ENCODE data around the gene EFS. TPM values are rescaled to one million over a fixed set of nuclear protein-coding genes. Genes with fewer than 3 reads are reported as not detected.

EFS gene
- total RNA-seq, 2 donors from 2014 or later, result 69.9 to 96.4 TPM

DNA sequence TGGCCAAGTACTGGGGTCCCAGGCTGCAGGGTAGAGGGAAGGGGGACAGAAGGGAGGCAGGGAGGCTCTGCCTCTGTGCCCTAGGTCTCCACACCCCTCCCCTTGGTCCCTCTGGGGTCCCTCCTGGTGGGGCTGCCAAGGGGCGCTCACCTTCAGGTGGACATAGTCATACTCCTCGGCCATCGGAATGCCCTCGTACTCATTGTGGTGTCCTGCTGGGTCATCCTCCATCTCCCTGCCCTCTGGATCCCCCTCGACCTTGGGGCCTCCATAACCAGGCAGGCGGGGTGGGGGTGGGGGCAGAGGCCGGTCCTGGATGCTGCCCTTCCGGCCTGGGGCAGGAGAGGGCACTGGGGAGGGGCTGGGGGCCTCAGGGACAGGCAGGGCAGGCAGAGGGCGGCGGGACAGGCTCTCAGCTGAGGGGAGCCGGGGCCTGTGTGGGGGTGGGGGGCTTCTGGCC, 5.8 kb downstream of the EFS start:
- H3K9me3 Mint-ChIP-seq, result no peaks in the 10 kb centered on the region
- Histone ChIP-seq H3K27me3 (ENCODE audit: control insufficient read depth, insufficient read depth, low read length, poor library complexity, severe bottlenecking) (no peaks in the 10 kb centered on the region), H3K4me1 (ENCODE audit: control insufficient read depth, insufficient read depth, low read length) (peaks cover 5% of the 10 kb centered on the region), H3K9me3 (ENCODE audit: control insufficient read depth, low read length) (no peaks in the 10 kb centered on the region), H3K36me3 (ENCODE audit: control insufficient read depth, insufficient read depth, low read length) (peaks cover 57% of the 10 kb centered on the region), H3K4me3 (ENCODE audit: low read length) (no peak overlapping the region), H3K27ac (ENCODE audit: low read depth, low read length) (peak overlapping the region; percentile 38), H3K9ac (ENCODE audit: extremely low read depth, low read length, poor library complexity, severe bottlenecking) (no peak overlapping the region)
- H3K4me3 Mint-ChIP-seq, result no peak overlapping the region
- TF ChIP-seq, protein P1, sequence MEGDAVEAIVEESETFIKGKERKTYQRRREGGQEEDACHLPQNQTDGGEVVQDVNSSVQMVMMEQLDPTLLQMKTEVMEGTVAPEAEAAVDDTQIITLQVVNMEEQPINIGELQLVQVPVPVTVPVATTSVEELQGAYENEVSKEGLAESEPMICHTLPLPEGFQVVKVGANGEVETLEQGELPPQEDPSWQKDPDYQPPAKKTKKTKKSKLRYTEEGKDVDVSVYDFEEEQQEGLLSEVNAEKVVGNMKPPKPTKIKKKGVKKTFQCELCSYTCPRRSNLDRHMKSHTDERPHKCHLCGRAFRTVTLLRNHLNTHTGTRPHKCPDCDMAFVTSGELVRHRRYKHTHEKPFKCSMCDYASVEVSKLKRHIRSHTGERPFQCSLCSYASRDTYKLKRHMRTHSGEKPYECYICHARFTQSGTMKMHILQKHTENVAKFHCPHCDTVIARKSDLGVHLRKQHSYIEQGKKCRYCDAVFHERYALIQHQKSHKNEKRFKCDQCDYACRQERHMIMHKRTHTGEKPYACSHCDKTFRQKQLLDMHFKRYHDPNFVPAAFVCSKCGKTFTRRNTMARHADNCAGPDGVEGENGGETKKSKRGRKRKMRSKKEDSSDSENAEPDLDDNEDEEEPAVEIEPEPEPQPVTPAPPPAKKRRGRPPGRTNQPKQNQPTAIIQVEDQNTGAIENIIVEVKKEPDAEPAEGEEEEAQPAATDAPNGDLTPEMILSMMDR (conservative IDR thresholded peaks at IDR 0.05), result no peak
- WGBS, 2 experiments (ENCODE audit: insufficient coverage in 1 of 2, insufficient read length in 1 of 2), result 97 to 100% methylated on average over 2 to 11 of the region's 11 CpGs
- peaks cover 10% of the 10 kb centered on the region for H3K27me3 Mint-ChIP-seq (ENCODE audit: insufficient read depth)
- peaks cover 41% of the 10 kb centered on the region for H3K36me3 Mint-ChIP-seq (ENCODE audit: low read depth)
- no peak overlapping the region for H3K27ac Mint-ChIP-seq
- DNase-seq, result no peak
- H3K4me1 Mint-ChIP-seq, result peaks cover 24% of the 10 kb centered on the region

GRCh38 chr14:23358553-23359166, 6.3 kb downstream of the EFS start:
- Mint-ChIP-seq H3K36me3 (ENCODE audit: low read depth) (peaks cover 37% of the 10 kb centered on the region), H3K9me3 (no peaks in the 10 kb centered on the region), H3K4me1 (peaks cover 21% of the 10 kb centered on the region), H3K27me3 (ENCODE audit: insufficient read depth) (peaks cover 15% of the 10 kb centered on the region), H3K4me3 (peak overlapping the region; percentile 17), H3K27ac (peak overlapping the region; percentile 87)
- H3K4me1 ChIP-seq (ENCODE audit: control insufficient read depth, insufficient read depth, low read length), result peaks cover 5% of the 10 kb centered on the region
- no peaks in the 10 kb centered on the region for H3K27me3 ChIP-seq (ENCODE audit: control insufficient read depth, insufficient read depth, low read length, poor library complexity, severe bottlenecking)
- H3K36me3 ChIP-seq (ENCODE audit: control insufficient read depth, insufficient read depth, low read length), result peaks cover 55% of the 10 kb centered on the region
- peak overlapping the region; percentile 15 for H3K9ac ChIP-seq (ENCODE audit: extremely low read depth, low read length, poor library complexity, severe bottlenecking)
- H3K9me3 ChIP-seq (ENCODE audit: control insufficient read depth, low read length), result no peaks in the 10 kb centered on the region
- H3K4me3 ChIP-seq (ENCODE audit: low read length), result no peak overlapping the region
- TF ChIP-seq, protein P1 (conservative IDR thresholded peaks at IDR 0.05), result no peak
- DNase-seq, result no peak
- peak overlapping the region; percentile 38 for H3K27ac ChIP-seq (ENCODE audit: low read depth, low read length)
- WGBS, 2 experiments (ENCODE audit: insufficient coverage in 1 of 2, insufficient read length in 1 of 2), result 93 to 97% methylated on average over 11 to 12 of the region's 12 CpGs

GRCh38 chr14:23358042-23358441, 6.9 kb downstream of the EFS start:
- Histone ChIP-seq H3K9ac (ENCODE audit: extremely low read depth, low read length, poor library complexity, severe bottlenecking) (no peak overlapping the region), H3K4me1 (ENCODE audit: control insufficient read depth, insufficient read depth, low read length) (peaks cover 5% of the 10 kb centered on the region), H3K4me3 (ENCODE audit: low read length) (no peak overlapping the region), H3K27me3 (ENCODE audit: control insufficient read depth, insufficient read depth, low read length, poor library complexity, severe bottlenecking) (no peaks in the 10 kb centered on the region), H3K36me3 (ENCODE audit: control insufficient read depth, insufficient read depth, low read length) (peaks cover 49% of the 10 kb centered on the region), H3K9me3 (ENCODE audit: control insufficient read depth, low read length) (no peaks in the 10 kb centered on the region), H3K27ac (ENCODE audit: low read depth, low read length) (peak overlapping the region; percentile 10)
- no peak for DNase-seq
- peaks cover 33% of the 10 kb centered on the region for H3K36me3 Mint-ChIP-seq (ENCODE audit: low read depth)
- no peaks in the 10 kb centered on the region for H3K9me3 Mint-ChIP-seq
- no peak overlapping the region for H3K4me3 Mint-ChIP-seq
- TF ChIP-seq, protein P1 (conservative IDR thresholded peaks at IDR 0.05), result peak; percentile 50
- peaks cover 22% of the 10 kb centered on the region for H3K4me1 Mint-ChIP-seq
- WGBS, 2 experiments (ENCODE audit: insufficient coverage in 1 of 2, insufficient read length in 1 of 2), result 86 to 100% methylated on average over 3 of the region's 3 CpGs
- H3K27me3 Mint-ChIP-seq (ENCODE audit: insufficient read depth), result peaks cover 21% of the 10 kb centered on the region
- peak overlapping the region; percentile 87 for H3K27ac Mint-ChIP-seq
